HEK293 (cell line): Measurements from ENCODE around the gene LHFPL6.

Source experiments
- CTCF ChIA-PET: fragments of 350-600 bp; formaldehyde crosslinking; extraction: SDS; loops from one replicate; lab custom pipeline; 2021; ENCODE audit warnings: antibody characterized with exemption; lab: Yijun Ruan, JAX
- POLR2A ChIA-PET: fragments of 300-600 bp; formaldehyde crosslinking; extraction: SDS; loops from one replicate; lab custom pipeline; 2020; ENCODE audit warnings: antibody characterized with exemption, inconsistent platforms; lab: Yijun Ruan, JAX
- H3K27ac ChIP-seq: fragments of 200-500 bp; sonication (Bioruptor generic); 2 replicates; pipeline ENCODE4 v1.5.1; 2014; ENCODE audit warnings: low read depth, low read length, control low read depth, inconsistent platforms; ENCODE audit errors: extremely low read depth
- H3K36me3 ChIP-seq, 2 experiments: fragments of 200-500 bp in 1 of 2; sonication (Bioruptor generic) in 1 of 2; 1 replicate in 1 of 2; 2 replicates in 1 of 2; pipeline ENCODE4 v1.5.1; 2014 to 2017; ENCODE audit warnings: inconsistent platforms in 2 of 2, low read length in 2 of 2; ENCODE audit not compliant: control insufficient read depth in 2 of 2, insufficient read depth in 1 of 2
- H3K4me1 ChIP-seq: fragments of 200-500 bp; sonication (Bioruptor generic); 2 replicates; pipeline ENCODE4 v1.5.1; 2014; ENCODE audit warnings: mild to moderate bottlenecking, low read length, inconsistent platforms; ENCODE audit not compliant: control insufficient read depth, insufficient read depth
- H3K4me3 ChIP-seq: 2 replicates; pipeline ENCODE4 v1.5.1; 2011; ENCODE audit warnings: low read depth, mild to moderate bottlenecking, control low read depth, low read length, moderate library complexity
- H3K9me3 ChIP-seq: fragments of 200-500 bp; sonication (Bioruptor generic); 2 replicates; pipeline ENCODE4 v1.5.1; 2014; ENCODE audit warnings: low read depth, low read length, inconsistent platforms; ENCODE audit not compliant: control insufficient read depth, insufficient read depth
- GLIS2 ChIP-seq: fragments of 450-650 bp; formaldehyde crosslinking; IDR thresholded peaks from 2 replicates; pipeline ENCODE4 v1.5.1; 2016; ENCODE audit warnings: missing biosample characterization, missing genetic modification characterization
- KLF1 ChIP-seq: fragments of 450-650 bp; formaldehyde crosslinking; IDR thresholded peaks from 2 replicates; pipeline ENCODE4 v1.5.1; 2016; ENCODE audit warnings: missing biosample characterization, missing genetic modification characterization
- PRDM2 ChIP-seq: fragments of 450-650 bp; formaldehyde crosslinking; IDR thresholded peaks from 2 replicates; pipeline ENCODE4 v1.5.1; 2016; ENCODE audit warnings: missing biosample characterization, missing genetic modification characterization, borderline replicate concordance
- TCF7L2 ChIP-seq: IDR thresholded peaks from 2 replicates; pipeline ENCODE4 v1.6.1; 2011; ENCODE audit warnings: low read depth, mild to moderate bottlenecking, inconsistent platforms, low read length, moderate library complexity, borderline replicate concordance
- ZBTB21 ChIP-seq: fragments of 450-650 bp; formaldehyde crosslinking; IDR thresholded peaks from 2 replicates; pipeline ENCODE4 v1.5.1; 2017; ENCODE audit warnings: missing biosample characterization, missing genetic modification characterization
- ZBTB8A ChIP-seq: fragments of 450-650 bp; formaldehyde crosslinking; IDR thresholded peaks from 2 replicates; pipeline ENCODE4 v1.5.1; 2016; ENCODE audit warnings: missing biosample characterization, missing genetic modification characterization
- ZNF157 ChIP-seq: fragments of 450-650 bp; formaldehyde crosslinking; IDR thresholded peaks from 2 replicates; pipeline ENCODE4 v1.5.1; 2016; ENCODE audit warnings: missing biosample characterization, missing genetic modification characterization
- ZNF175 ChIP-seq: fragments of 450-650 bp; formaldehyde crosslinking; IDR thresholded peaks from 2 replicates; pipeline ENCODE4 v1.5.1; 2016; ENCODE audit warnings: missing biosample characterization, missing genetic modification characterization
- ZNF2 ChIP-seq: fragments of 450-650 bp; formaldehyde crosslinking; IDR thresholded peaks from 2 replicates; pipeline ENCODE4 v1.5.1; 2016; ENCODE audit warnings: missing biosample characterization, missing genetic modification characterization
- ZNF292 ChIP-seq: fragments of 450-650 bp; formaldehyde crosslinking; IDR thresholded peaks from 2 replicates; pipeline ENCODE4 v1.5.1; 2016; ENCODE audit warnings: low read depth, missing biosample characterization, missing genetic modification characterization, borderline replicate concordance
- ZNF335 ChIP-seq: fragments of 450-650 bp; formaldehyde crosslinking; conservative IDR thresholded peaks from 2 replicates; pipeline ENCODE4 v1.5.1; 2016; ENCODE audit warnings: missing biosample characterization, missing genetic modification characterization
- ZNF449 ChIP-seq: fragments of 450-650 bp; formaldehyde crosslinking; IDR thresholded peaks from 2 replicates; pipeline ENCODE4 v1.5.1; 2017; ENCODE audit warnings: missing biosample characterization, mild to moderate bottlenecking, missing genetic modification characterization, moderate library complexity
- ZNF521 ChIP-seq: fragments of 450-650 bp; formaldehyde crosslinking; IDR thresholded peaks from 2 replicates; pipeline ENCODE4 v1.5.1; 2017; ENCODE audit warnings: missing biosample characterization, mild to moderate bottlenecking, missing genetic modification characterization
- ZNF571 ChIP-seq: fragments of 450-650 bp; formaldehyde crosslinking; IDR thresholded peaks from 2 replicates; pipeline ENCODE4 v1.5.0; 2017; ENCODE audit warnings: missing biosample characterization, missing genetic modification characterization
- ZNF639 ChIP-seq: fragments of 450-650 bp; formaldehyde crosslinking; IDR thresholded peaks from 2 replicates; pipeline ENCODE4 v1.5.1; 2016; ENCODE audit warnings: missing biosample characterization, missing genetic modification characterization
- ZNF768 ChIP-seq: fragments of 450-650 bp; formaldehyde crosslinking; IDR thresholded peaks from 2 replicates; pipeline ENCODE4 v1.5.1; 2018; ENCODE audit warnings: missing biosample characterization, mild to moderate bottlenecking, missing genetic modification characterization
- ZNF777 ChIP-seq: fragments of 450-650 bp; formaldehyde crosslinking; IDR thresholded peaks from 2 replicates; pipeline ENCODE4 v1.5.1; 2017; ENCODE audit warnings: missing biosample characterization, missing genetic modification characterization, borderline replicate concordance
- ZNF785 ChIP-seq: fragments of 450-650 bp; formaldehyde crosslinking; IDR thresholded peaks from 2 replicates; pipeline ENCODE4 v1.5.1; 2016; ENCODE audit warnings: missing biosample characterization, missing genetic modification characterization

The LHFPL6 gene

GRCh38 chr13:39494006-39494405, 109.0 kb downstream of the LHFPL6 start:
- Histone ChIP-seq H3K4me3 (no peak overlapping the region), H3K4me1 (no peaks in the 10 kb centered on the region), H3K36me3 (no peaks in the 10 kb centered on the region), H3K9me3 (no peaks in the 10 kb centered on the region), H3K27ac (no peak overlapping the region)
- CTCF ChIA-PET = interaction anchor here (0.7 kb wide), 1 partner anchor 447 kb away, joined by 3 read pairs; no protein-coding TSS in a partner anchor
- TF ChIP-seq PRDM2 (tag by site-specific recombination) (no peak), ZNF292 (tag by site-specific recombination) (no peak), ZBTB21 (tag by site-specific recombination) (no peak), GLIS2 (tag by site-specific recombination) (no peak), TCF7L2 (no peak), ZNF639 (tag by site-specific recombination) (no peak), ZNF768 (tag by site-specific recombination) (no peak)
- POLR2A ChIA-PET = no interaction called here

- H3K27ac ChIP-seq = no peak overlapping the region
- POLR2A ChIA-PET = no interaction called here
- no peak overlapping the region for H3K4me3 ChIP-seq
- CTCF ChIA-PET = no interaction called here
- H3K4me1 ChIP-seq = no peaks in the 10 kb centered on the region
- H3K9me3 ChIP-seq = no peaks in the 10 kb centered on the region
- no peaks in the 10 kb centered on the region for H3K36me3 ChIP-seq
- TF ChIP-seq ZNF768 (tag by site-specific recombination) (no peak), ZNF571 (tag by site-specific recombination) (no peak), ZNF777 (tag by site-specific recombination) (no peak), ZNF175 (tag by site-specific recombination) (no peak), ZNF521 (no peak), ZNF2 (tag by site-specific recombination) (no peak), ZNF785 (tag by site-specific recombination) (no peak), ZBTB8A (tag by site-specific recombination) (no peak), ZNF449 (no peak), KLF1 (tag by site-specific recombination) (no peak), ZNF335 (tag by site-specific recombination) (no peak), ZNF157 (tag by site-specific recombination) (no peak), PRDM2 (tag by site-specific recombination) (no peak)
Observed at GRCh38 chr13:39490136-39490535, 112.9 kb downstream of the LHFPL6 start.
